OCI-LY7 (cell line): ENCODE data around the gene AQR. TPM values are rescaled to one million over a fixed set of nuclear protein-coding genes. Genes with fewer than 3 reads are reported as not detected.
A peak's percentile ranks its signal among the peaks of the same experiment; 100 is the strongest.

Experiments
- Bru-seq: library from RNA; stranded (reverse); fragments of 400-500 nt; gene quantifications from one replicate; lab custom pipeline; 2021; lab: Mats Ljungman, UMichigan
- BruChase-seq, 2 experiments: library from RNA; stranded (reverse); fragments of 400-500 nt; gene quantifications; one replicate each; lab custom pipeline; 2021; lab: Mats Ljungman, UMichigan
- BruUV-seq: library from RNA; stranded (reverse); fragments of 400-500 nt; replicated peaks from 2 replicates; lab custom pipeline; 2021; lab: Mats Ljungman, UMichigan
- CTCF ChIA-PET: fragments of 300-600 bp; sonication (Branson Sonifier 250); formaldehyde crosslinking; loops from one replicate; lab custom pipeline; 2022; ENCODE audit warnings: antibody characterized with exemption; ENCODE audit not compliant: unreplicated experiment; lab: Charles Lee
- POLR2A ChIA-PET: fragments of 300-600 bp; sonication (Branson Sonifier 250); formaldehyde crosslinking; loops from one replicate; lab custom pipeline; 2022; ENCODE audit warnings: antibody characterized with exemption; lab: Charles Lee
- DNase-seq: peaks from one replicate; pipeline ENCODE4 v3.0.0-alpha.2; 2015; ENCODE audit warnings: low spot score
- H2AFZ ChIP-seq: fragments of 200-600 bp; sonication (generic), shearing (Covaris generic); 2 replicates; pipeline ENCODE4 v1.6.1; 2014; ENCODE audit warnings: mild to moderate bottlenecking, antibody characterized with exemption, low read length, moderate library complexity
- H3K27ac ChIP-seq: fragments of 200-600 bp; sonication (generic); 2 replicates; pipeline ENCODE4 v1.5.1; 2014; ENCODE audit warnings: mixed run types, low read depth, mild to moderate bottlenecking, moderate library complexity, low read length, inconsistent platforms; ENCODE audit not compliant: poor library complexity, severe bottlenecking
- H3K36me3 ChIP-seq: fragments of 200-600 bp; sonication (generic); 2 replicates; pipeline ENCODE4 v1.6.1; 2014; ENCODE audit warnings: mild to moderate bottlenecking, antibody characterized with exemption, low read length, moderate library complexity, mixed read lengths; ENCODE audit not compliant: insufficient read depth
- H3K4me1 ChIP-seq: fragments of 200-600 bp; sonication (generic); 2 replicates; pipeline ENCODE4 v1.5.1; 2014; ENCODE audit warnings: mild to moderate bottlenecking, low read length; ENCODE audit not compliant: insufficient read depth, poor library complexity, severe bottlenecking
- H3K4me2 ChIP-seq: fragments of 200-600 bp; sonication (generic); 2 replicates; pipeline ENCODE4 v1.6.1; 2014; ENCODE audit warnings: mild to moderate bottlenecking, low read length
- H3K4me3 ChIP-seq: fragments of 200-600 bp; sonication (generic); 2 replicates; pipeline ENCODE4 v1.5.1; 2014; ENCODE audit warnings: mild to moderate bottlenecking, low read depth, low read length; ENCODE audit not compliant: poor library complexity, severe bottlenecking
- H3K79me2 ChIP-seq: fragments of 200-600 bp; sonication (generic); 2 replicates; pipeline ENCODE4 v1.6.1; 2016; ENCODE audit warnings: low read depth, mild to moderate bottlenecking, low read length, moderate library complexity, mixed read lengths; ENCODE audit not compliant: insufficient read depth
- H3K9me2 ChIP-seq: fragments of 200-600 bp; sonication (generic); 2 replicates; pipeline ENCODE4 v1.6.1; 2016; ENCODE audit warnings: mild to moderate bottlenecking, low read length, mixed read lengths; ENCODE audit not compliant: insufficient read depth
- H3K9me3 ChIP-seq: fragments of 200-600 bp; sonication (generic); 2 replicates; pipeline ENCODE4 v1.6.1; 2014; ENCODE audit warnings: mild to moderate bottlenecking, mixed run types, low read length, mixed read lengths
- H4K20me1 ChIP-seq: fragments of 200-600 bp; sonication (generic); 2 replicates; pipeline ENCODE4 v1.6.1; 2014; ENCODE audit warnings: mild to moderate bottlenecking, antibody characterized with exemption, low read length, moderate library complexity, mixed read lengths; ENCODE audit not compliant: insufficient read depth
- CTCF ChIP-seq: fragments of 200-600 bp; sonication (generic); conservative IDR thresholded peaks from 2 replicates; pipeline ENCODE4 v1.5.1; 2014; ENCODE audit warnings: mild to moderate bottlenecking, antibody characterized with exemption, low read length, moderate library complexity, mixed read lengths
- EZH2phosphoT487 ChIP-seq: fragments of 200-600 bp; sonication (generic); IDR thresholded peaks from 2 replicates; pipeline ENCODE4 v1.6.1; 2018; ENCODE audit warnings: low read depth, borderline replicate concordance, mild to moderate bottlenecking, mixed run types, antibody characterized with exemption, low read length, moderate library complexity, mixed read lengths
- intact Hi-C: fragments of 100-400 bp; cut with micrococcal nuclease; formaldehyde crosslinking; loops from one replicate; pipeline ENCODE4 v1.10.0; 2022; ENCODE audit not compliant: unreplicated experiment
- long read RNA-seq: library from polyadenylated mRNA; stranded (forward); transcript quantifications from one replicate; pipeline ENCODE4 v2.0.0, GENCODE V29; 2022
- total RNA-seq, 2 experiments: library from RNA; depleted of rRNA in 1 of 2; stranded (reverse); fragments of >200 nt in 1 of 2; shearing (Covaris generic) in 1 of 2; gene quantifications; 2 replicates each; pipeline ENCODE4 v1.2.3, GENCODE V29; 2014 to 2022

AQR gene
- 18.5 and 20.3 TPM in 2 replicates for total RNA-seq (2014; rRNA removed; shearing (Covaris generic))
- total RNA-seq (2022) = 34.8 and 36.4 TPM in 2 replicates
- Bru-seq, nascent RNA = percentile 84 among the genes with signal in this experiment
- BruChase-seq, experiment 1, labeled RNA remaining after a 6-hour chase = percentile 74 among the genes with signal in this experiment
- BruChase-seq, experiment 2, labeled RNA remaining after a 2-hour chase = percentile 74 among the genes with signal in this experiment
- long read RNA-seq, full-length matches to known transcripts = 36 of 60 reads
- long read RNA-seq, partial matches to known transcripts = 3 of 60 reads
- long read RNA-seq, other reads (novel, unspliced or antisense) = 21 of 60 reads

DNA sequence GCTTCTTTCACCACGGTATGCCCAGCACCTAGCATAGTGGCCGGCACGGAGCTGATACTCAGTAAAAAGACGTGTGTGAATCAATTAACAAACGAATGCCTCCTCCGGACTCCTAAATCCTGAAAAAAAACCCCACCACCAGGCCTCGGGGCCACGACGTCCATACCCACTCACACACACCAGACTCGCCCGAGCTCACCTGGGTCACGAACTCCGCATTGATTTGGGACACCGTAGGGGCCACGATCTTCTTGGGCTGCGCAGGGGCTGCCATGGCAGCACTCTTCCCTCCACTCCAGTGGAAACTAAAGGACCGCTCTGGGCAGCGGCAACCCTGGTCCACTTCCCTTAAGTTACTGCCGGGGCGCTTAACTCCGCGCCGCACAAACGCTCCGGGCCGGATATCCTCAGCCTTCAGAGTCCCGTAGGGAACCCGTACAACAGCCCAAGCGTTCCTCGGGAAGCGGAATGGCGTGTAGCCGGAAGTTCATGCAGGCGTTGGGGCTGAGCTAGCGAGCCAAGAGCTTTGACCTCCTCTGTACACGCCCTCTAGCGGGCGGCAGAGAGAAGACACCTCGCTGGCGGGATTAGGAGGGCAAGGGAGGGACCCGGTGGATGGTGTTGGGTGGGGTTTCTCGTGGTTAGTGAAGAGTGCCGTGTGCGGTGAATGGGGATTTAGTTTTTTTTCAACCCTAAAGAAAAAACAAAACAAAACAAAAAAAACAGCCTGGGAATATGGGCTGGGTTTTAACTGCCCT is at the start of gene AQR:
Gene AQR (minus strand): TSS at position 403 of the 758 bp plus-strand sequence. CDS start 129 bp downstream, at position 274.
- H3K4me3 ChIP-seq = peak within 1 kb of the TSS; percentile 100
- no peaks in the 10 kb centered on the region for H3K9me3 ChIP-seq
- H2AFZ ChIP-seq = peak within 1 kb of the TSS; percentile 94
- H3K36me3 ChIP-seq = peaks cover 12% of the 10 kb centered on the region; the same call in 1 of the 2 replicates
- intact Hi-C loops = loop anchor here (2.0 kb wide), 1 partner anchor 19 kb away; the partner anchor contains the start of gene ZNF770
- H3K9me2 ChIP-seq = no peaks in the 10 kb centered on the region
- POLR2A ChIA-PET = interaction anchor here (0.6 to 2.9 kb wide), 7 partner anchors 12 to 602 kb away, joined by 3 to 39 read pairs (median 3); partner anchors contain the start of gene ZNF770
- TSS peak; percentile 79 for BruUV-seq
- H3K4me1 ChIP-seq = peaks cover 18% of the 10 kb centered on the region
- CTCF ChIA-PET = interaction anchor here (1.0 kb wide), 2 partner anchors 16 to 26 kb away, joined by 3 to 4 read pairs; no protein-coding TSS in a partner anchor
- peak; percentile 97 for DNase-seq
- H3K27ac ChIP-seq = peak within 1 kb of the TSS; percentile 40
- H3K4me2 ChIP-seq = peak within 1 kb of the TSS; percentile 91
- peak; percentile 81 for TF ChIP-seq CTCF
- TF ChIP-seq EZH2phosphoT487 = no peak
- peaks cover 49% of the 10 kb centered on the region for H3K79me2 ChIP-seq
- H4K20me1 ChIP-seq = peaks cover 10% of the 10 kb centered on the region; the same call in 1 of the 2 replicates

- Histone ChIP-seq H3K4me2 (no peak overlapping the region), H3K4me3 (no peak overlapping the region), H3K27ac (no peak overlapping the region), H3K36me3 (no peaks in the 10 kb centered on the region), H4K20me1 (no peaks in the 10 kb centered on the region), H3K9me2 (no peaks in the 10 kb centered on the region), H3K9me3 (no peaks in the 10 kb centered on the region), H3K4me1 (no peaks in the 10 kb centered on the region), H3K79me2 (no peaks in the 10 kb centered on the region), H2AFZ (no peak overlapping the region)
- DNase-seq = no peak
- no TSS peak for BruUV-seq
- intact Hi-C loops = no loop called here
- POLR2A ChIA-PET = no interaction called here
- CTCF ChIA-PET = no interaction called here
- no peak for TF ChIP-seq CTCF
- TF ChIP-seq EZH2phosphoT487 = no peak
Measured at GRCh38 chr15:35014241-35014640, 44.7 kb upstream of the AQR start.
